Measurements from ENCODE around the gene TNFRSF1A. TPM values are rescaled to one million over a fixed set of nuclear protein-coding genes. Genes with fewer than 3 reads are reported as not detected.

The TNFRSF1A gene
- total and polyA plus RNA-seq, 9 of the 15 experiments (the other 6 are each of a cell fraction or from before 2014, with no cell fraction given): 0.76 to 43.5 (median 30.0) TPM

GRCh38 chr12:6345319-6346091 lies 3.6 kb upstream of the TNFRSF1A start (continued):
- no peak for TF ChIP-seq MXD1 (CRISPR knock-in tag; IDR thresholded peaks at IDR 0.05; ENCODE audit: borderline replicate concordance, poor library complexity, severe bottlenecking)
- TF ChIP-seq EWSR1 (IDR thresholded peaks at IDR 0.05; ENCODE audit: borderline replicate concordance, low read depth, partially characterized antibody): no peak
- TF ChIP-seq MYNN (IDR thresholded peaks at IDR 0.05): peak; percentile 64; the same call in 1 of the 2 replicates
- no peak for TF ChIP-seq MYNN (CRISPR knock-in tag; IDR thresholded peaks at IDR 0.05)
- no peak for TF ChIP-seq ZSCAN29 (IDR thresholded peaks at IDR 0.05)
- TF ChIP-seq HDAC2 (IDR thresholded peaks at IDR 0.05): peak; percentile 99
- TF ChIP-seq FOXP4 (CRISPR knock-in tag; IDR thresholded peaks at IDR 0.05; ENCODE audit: borderline replicate concordance): no peak
- peak; percentile 86 for TF ChIP-seq CTBP1 (IDR thresholded peaks at IDR 0.05; ENCODE audit: borderline replicate concordance)
- peak; percentile 42; the same call in 1 of the 2 replicates for TF ChIP-seq MTA1 (IDR thresholded peaks at IDR 0.05; ENCODE audit: borderline replicate concordance)

Data from K562 (cell line).